Measurements from ENCODE around the gene C14orf119.
"Not testable (repeated sequence)": the region's sequence is repeated elsewhere in the genome, so short reads cannot be mapped to it uniquely, and the experiment has no call there.

The C14orf119 gene

DNA sequence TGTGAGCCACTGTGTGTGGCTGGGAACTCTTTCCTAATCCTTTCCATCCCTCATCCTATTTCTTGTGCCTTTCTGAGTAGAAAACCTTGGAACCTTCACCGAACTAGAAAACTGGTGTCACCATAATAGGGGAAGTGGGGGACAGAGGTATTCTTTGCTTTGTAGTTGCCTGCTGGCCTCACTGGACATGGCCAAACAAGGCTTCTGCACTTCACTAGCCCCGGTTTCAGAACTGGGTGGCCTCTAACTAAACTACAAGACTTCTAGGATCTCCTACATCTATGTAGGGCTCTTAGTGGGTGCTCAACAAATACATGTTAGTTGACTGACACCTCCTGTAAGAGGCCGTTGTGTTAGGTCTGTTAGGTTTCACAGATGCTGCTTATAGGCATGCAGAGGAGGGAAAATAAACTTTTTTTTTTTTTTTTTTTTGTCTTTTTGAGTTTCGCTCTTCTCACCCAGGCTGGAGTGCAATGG lies 10.1 kb downstream of the C14orf119 start:
- no peak for DNase-seq (ENCODE audit: low spot score)
- TF ChIP-seq, protein P1, sequence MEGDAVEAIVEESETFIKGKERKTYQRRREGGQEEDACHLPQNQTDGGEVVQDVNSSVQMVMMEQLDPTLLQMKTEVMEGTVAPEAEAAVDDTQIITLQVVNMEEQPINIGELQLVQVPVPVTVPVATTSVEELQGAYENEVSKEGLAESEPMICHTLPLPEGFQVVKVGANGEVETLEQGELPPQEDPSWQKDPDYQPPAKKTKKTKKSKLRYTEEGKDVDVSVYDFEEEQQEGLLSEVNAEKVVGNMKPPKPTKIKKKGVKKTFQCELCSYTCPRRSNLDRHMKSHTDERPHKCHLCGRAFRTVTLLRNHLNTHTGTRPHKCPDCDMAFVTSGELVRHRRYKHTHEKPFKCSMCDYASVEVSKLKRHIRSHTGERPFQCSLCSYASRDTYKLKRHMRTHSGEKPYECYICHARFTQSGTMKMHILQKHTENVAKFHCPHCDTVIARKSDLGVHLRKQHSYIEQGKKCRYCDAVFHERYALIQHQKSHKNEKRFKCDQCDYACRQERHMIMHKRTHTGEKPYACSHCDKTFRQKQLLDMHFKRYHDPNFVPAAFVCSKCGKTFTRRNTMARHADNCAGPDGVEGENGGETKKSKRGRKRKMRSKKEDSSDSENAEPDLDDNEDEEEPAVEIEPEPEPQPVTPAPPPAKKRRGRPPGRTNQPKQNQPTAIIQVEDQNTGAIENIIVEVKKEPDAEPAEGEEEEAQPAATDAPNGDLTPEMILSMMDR (conservative IDR thresholded peaks at IDR 0.05; ENCODE audit: low read depth), result no peak
- POLR2A ChIA-PET (ENCODE audit: low non-redundant PET), result no interaction called here
- CTCF ChIA-PET, result no interaction called here
- H3K27ac ChIP-seq, result no peak overlapping the region

DNA sequence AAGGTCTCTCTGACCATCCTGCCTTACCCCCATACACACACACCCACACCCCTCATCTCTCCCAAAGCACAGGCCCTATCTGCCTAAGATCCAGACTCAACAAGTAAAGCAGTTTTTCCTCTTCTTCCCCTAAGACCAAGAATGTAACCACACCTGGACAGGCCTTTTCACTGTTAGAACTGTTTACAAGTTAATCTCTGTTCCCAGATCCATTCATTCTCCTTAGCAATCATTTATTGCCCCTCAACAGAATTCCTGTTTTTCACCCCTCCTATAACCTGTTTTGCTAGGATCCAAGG lies 11.4 kb downstream of the C14orf119 start:
- ChIA-PET POLR2A (ENCODE audit: low non-redundant PET) (no interaction called here), CTCF (interaction anchor here (0.7 kb wide), 1 partner anchor 120 kb away, joined by 3 read pairs; no protein-coding TSS in a partner anchor)
- TF ChIP-seq, protein P1 (conservative IDR thresholded peaks at IDR 0.05; ENCODE audit: low read depth), result no peak
- no peak for DNase-seq (ENCODE audit: low spot score)
- no peak overlapping the region for H3K27ac ChIP-seq

DNA sequence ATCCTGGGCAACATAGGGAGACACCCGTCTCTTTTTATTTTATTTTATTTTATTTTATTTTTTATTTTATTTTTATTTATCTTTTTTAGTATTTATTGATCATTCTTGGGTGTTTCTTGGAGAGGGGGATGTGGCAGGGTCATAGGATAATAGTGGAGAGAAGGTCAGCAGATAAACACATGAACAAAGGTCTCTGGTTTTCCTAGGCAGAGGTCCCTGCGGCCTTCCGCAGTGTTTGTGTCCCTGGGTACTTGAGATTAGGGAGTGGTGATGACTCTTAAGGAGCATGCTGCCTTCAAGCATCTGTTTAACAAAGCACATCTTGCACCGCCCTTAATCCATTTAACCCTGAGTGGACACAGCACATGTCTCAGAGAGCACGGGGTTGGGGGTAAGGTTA lies 12.3 kb downstream of the C14orf119 start:
- CTCF ChIA-PET; DNase-seq (ENCODE audit: low spot score); H3K27ac ChIP-seq; POLR2A ChIA-PET (ENCODE audit: low non-redundant PET): not testable (repeated sequence)

DNA sequence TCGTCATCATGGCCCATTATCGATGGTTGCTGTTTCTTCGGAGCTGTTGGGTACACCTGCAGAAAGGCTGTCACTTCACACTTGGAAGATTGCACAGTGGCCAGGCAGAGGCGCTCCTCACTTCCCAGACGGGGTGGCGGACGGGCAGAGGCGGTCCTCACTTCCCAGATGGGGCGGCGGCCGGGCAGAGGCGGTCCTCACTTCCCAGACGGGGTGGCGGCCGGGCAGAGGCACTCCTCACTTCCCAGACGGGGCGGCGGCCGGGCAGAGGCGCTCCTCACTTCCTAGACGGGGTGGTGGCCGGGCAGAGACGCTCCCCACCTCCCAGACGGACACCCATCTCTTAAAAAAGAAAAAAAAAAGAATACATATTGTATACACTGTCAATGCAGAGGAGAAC lies 12.9 kb downstream of the C14orf119 start:
- POLR2A ChIA-PET (ENCODE audit: low non-redundant PET), result not testable (repeated sequence)

DNA sequence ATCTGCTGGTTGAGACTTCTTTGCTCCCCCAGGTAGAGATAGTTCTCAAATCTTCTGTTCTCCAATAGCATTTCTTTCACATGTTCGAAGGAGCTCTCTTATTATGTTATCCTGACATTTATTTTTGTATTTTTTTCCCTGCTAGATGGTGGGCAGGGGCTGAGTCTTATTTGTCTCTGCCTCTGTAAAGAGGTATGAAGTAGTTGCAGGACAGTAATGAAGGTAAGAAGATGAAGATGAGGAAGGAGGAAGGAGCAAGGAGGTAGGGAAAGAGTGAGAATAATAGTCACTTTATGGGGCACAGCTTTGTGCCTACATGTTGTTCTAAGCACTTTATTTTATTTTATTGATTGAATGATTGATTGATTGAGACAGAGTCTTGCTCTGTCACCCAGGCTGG lies 14.5 kb downstream of the C14orf119 start:
- CTCF ChIA-PET, result interaction anchor here (0.6 to 2.3 kb wide), 7 partner anchors 9 to 137 kb away, joined by 3 to 16 read pairs (median 3); no protein-coding TSS in a partner anchor

More for the DNA sequence above, 12.9 kb downstream of the C14orf119 start:
- DNase-seq (ENCODE audit: low spot score); H3K27ac ChIP-seq: not testable (repeated sequence)
- CTCF ChIA-PET, result interaction anchor here (0.7 to 2.3 kb wide), 5 partner anchors 9 to 114 kb away, joined by 3 to 16 read pairs (median 5); no protein-coding TSS in a partner anchor

DNA sequence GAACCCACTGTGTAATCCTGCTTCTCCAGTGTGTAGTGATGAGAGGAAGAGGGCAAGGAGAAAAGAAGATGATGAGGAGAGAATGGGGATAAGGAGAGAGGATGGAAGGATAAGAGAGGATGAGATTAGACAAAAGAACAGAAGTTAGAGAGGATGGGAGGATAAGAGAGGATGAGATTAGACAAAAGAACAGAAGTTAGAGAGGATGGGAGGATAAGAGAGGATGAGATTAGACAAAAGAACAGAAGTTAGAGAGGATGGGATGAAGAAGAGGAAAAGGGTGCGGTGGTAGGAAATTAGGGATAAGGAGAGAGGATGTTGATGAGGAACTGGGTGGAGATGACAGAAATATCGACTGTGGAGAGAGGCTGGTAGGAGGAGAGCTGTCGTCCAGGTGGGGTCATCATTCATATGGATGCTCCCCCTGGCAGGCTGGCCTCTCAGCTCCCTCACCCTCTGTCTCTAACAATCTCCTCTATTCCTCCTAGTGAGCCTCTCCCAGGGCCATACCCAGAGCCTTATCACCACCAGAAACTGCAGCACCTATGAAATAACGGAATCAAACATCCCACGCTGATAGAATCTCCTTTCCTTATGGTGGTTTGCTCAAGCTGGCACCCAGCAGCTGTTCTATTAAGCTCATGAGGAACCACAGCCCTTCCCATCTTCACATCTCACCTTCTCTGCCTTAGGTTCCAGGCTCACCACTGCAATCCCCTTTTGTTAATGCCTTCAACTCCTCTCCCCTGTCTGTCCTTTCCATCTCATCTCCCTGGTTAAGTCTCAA lies 15.5 kb downstream of the C14orf119 start:
- ChIA-PET POLR2A (ENCODE audit: low non-redundant PET) (no interaction called here), CTCF (interaction anchor here (0.6 to 2.0 kb wide), 3 partner anchors 10 to 49 kb away, joined by 3 to 7 read pairs (median 3); no protein-coding TSS in a partner anchor)
- TF ChIP-seq, protein P1 (conservative IDR thresholded peaks at IDR 0.05; ENCODE audit: low read depth), result no peak
- no peak for DNase-seq (ENCODE audit: low spot score)
- no peak overlapping the region for H3K27ac ChIP-seq

More for the DNA sequence above, 14.5 kb downstream of the C14orf119 start:
- DNase-seq (ENCODE audit: low spot score), result no peak
- POLR2A ChIA-PET (ENCODE audit: low non-redundant PET), result no interaction called here
- TF ChIP-seq, protein P1 (conservative IDR thresholded peaks at IDR 0.05; ENCODE audit: low read depth), result no peak
- no peak overlapping the region for H3K27ac ChIP-seq

DNA sequence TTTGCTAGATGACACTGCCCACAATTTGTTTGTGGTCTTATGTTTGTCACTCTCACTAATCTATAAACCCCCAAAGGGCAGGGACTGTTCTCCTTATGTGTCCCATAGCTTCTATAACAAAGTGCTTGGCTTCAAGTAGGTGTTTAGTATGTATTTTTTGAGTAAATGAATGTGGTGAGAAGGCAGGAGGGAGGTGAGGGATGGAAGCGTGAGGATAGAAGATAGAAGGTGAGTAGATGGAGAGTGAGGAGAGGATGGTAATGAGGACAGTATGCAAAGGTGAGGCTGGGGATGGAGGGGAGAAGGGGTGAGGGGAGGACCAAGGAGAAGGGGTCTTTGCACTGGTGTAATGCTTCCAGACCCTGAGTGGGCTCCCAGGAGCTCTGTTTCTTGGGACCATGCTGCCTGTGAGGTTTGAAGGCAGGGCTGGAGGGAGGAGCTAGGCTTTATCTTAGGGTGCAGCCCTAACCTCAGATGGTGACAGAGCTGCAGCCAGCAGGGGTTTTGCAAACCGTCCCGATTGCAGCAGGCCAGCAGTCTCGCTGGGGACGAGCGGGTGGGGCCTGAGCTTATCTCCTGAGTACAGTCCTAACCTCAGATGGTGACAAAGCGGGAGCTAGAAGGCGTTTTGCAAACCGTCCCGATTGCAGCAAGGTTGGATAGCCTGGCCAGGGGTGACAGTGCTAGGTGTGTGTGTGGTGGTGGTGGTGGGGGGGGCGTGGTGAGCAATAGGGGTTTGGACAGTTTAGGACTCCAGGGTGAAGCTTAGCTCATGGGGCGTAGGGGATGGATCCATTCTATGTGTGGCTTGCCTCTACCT lies 17.3 kb downstream of the C14orf119 start:
- POLR2A ChIA-PET (ENCODE audit: low non-redundant PET), result interaction anchor here (0.6 kb wide), 1 partner anchor 131 kb away, joined by 5 read pairs; no protein-coding TSS in a partner anchor
- CTCF ChIA-PET, result interaction anchor here (0.6 to 2.0 kb wide), 8 partner anchors 8 to 128 kb away, joined by 3 to 7 read pairs (median 3); no protein-coding TSS in a partner anchor

More for the DNA sequence above, 17.3 kb downstream of the C14orf119 start:
- no peak for DNase-seq (ENCODE audit: low spot score)
- H3K27ac ChIP-seq, result no peak overlapping the region
- TF ChIP-seq, protein P1 (conservative IDR thresholded peaks at IDR 0.05; ENCODE audit: low read depth), result no peak
